Limb (tissue), 2 donors: ENCODE data around the gene ADTRP.
"Not testable (repeated sequence)": the region's sequence is repeated elsewhere in the genome, so short reads cannot be mapped to it uniquely, and the experiment has no call there.

Experiments used
- DNase-seq, 2 donors: peaks; one replicate each; pipeline ENCODE4 v3.0.0-alpha.2; 2016; ENCODE audit errors: extremely low spot score in 2 of 2

Gene ADTRP

GRCh38 chr6:11803591-11803971, 25.0 kb upstream of the ADTRP start:
- no peak for DNase-seq

- DNase-seq = no peak
Measured at GRCh38 chr6:11802886-11803590, 24.4 kb upstream of the ADTRP start.

DNA sequence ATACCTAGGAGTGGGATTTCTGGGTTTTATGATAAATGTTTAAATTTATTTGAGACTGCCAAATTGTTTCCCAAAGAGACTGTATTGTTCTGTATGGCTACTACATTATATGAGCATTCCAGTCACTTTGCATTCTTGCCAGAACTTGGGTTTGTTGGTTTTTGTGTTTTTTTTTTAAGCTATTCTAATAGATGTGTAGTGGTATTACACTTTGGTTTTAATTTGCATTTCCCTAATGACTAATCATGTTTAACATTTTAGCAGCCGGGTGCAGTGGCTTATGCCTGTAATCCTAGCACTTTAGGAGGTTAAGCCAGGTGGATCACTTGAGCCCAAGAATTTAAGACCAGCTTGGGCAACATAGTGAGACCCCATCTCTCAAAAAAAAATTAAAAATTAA, 21.9 kb upstream of the ADTRP start:
- DNase-seq = not testable (repeated sequence)

DNA sequence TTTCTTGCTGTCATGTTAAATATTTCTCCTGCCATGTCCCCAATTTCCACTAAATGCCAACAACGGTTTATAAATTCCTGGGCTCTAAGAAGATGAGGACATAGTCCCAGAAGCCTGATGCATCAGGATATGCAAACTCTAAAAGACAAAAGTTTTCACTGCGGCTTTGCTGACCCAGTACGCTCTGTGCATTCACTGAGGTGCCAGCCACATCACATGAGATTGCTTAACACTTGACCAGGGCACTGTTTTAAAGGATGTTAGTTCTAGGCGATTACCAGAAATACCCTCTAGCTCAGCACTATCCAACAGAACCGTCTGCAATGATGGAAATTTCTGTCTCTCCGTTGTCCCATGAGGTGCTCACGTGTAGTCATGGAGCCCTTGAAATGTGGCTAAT, 19.9 kb upstream of the ADTRP start:
- DNase-seq = no peak

GRCh38 chr6:11798096-11798495, 19.5 kb upstream of the ADTRP start:
- DNase-seq = no peak

DNA sequence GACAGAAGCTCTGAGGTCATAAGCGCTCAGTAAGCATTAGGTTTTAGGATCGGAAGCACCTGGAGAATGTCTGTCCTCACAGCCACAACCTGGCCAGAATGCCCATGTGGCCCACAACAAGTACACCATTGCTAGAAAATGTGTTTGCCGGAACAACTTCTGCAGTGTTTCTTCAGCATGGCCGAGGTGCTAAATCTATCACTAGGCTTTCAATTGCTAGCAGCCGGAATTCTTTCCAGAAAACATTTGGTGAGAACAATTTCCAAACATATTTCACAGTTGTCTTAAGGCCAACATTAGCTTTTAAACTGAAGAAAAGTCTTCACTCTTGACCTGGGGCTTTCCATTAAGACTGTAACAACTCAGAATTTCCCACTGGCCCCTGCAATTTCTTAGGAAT, 18.2 kb upstream of the ADTRP start:
- no peak for DNase-seq

- no peak for DNase-seq
Measured at GRCh38 chr6:11795403-11795802, 16.8 kb upstream of the ADTRP start.

DNA sequence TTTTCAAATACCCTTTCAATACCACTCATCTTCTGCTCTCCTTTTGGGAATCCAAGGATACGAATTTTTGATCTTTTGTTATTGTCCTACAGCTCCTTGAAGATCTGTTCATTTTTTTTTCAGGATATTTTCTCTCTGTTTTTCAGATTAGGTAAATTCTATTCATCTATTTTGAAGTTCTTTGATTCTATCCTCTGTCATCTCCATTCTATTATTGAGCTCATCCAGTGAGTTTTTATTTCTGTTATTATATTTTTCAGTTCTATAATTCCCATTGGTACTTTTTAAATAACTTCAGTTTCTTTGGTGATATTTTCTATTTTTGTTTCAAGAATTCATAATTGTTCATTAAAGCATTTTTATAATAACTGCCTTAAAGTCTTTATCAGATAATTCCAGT, 14.7 kb upstream of the ADTRP start:
- no peak for DNase-seq

DNA sequence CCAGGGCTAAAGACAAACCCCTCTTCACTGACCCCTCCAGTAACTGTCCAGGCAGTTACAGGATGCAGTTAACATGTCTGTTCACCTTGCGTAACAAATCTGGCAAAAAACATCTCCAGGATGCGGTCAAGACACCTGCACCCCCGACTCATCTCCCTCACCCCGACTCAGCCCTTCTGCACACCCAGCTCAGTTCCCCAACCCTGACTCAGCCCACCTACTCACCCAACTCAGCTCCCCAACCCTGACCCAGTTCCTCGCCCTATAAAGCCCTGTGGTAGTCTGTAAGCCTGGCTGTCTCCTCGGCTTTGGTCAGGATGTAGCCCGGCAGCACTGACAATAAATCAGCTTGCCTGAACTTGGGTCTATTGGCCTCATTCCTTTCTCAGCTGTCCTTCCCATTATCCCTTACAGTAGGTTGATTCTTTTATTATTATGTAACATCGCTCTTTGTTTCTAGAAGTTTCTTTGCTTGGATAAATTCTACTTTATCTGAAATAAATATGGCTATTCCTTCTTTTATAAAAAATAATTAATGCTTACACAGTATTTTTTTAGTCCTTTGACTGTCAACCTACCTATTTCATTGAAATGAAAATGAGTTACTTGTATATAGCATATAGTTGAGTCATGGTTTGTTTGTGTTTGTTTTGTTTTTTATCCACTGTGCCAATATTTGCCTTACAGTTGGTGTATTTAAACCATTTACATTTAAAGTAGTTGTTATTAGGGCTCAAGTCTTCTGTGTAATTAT, 12.9 kb upstream of the ADTRP start:
- DNase-seq = no peak

DNA sequence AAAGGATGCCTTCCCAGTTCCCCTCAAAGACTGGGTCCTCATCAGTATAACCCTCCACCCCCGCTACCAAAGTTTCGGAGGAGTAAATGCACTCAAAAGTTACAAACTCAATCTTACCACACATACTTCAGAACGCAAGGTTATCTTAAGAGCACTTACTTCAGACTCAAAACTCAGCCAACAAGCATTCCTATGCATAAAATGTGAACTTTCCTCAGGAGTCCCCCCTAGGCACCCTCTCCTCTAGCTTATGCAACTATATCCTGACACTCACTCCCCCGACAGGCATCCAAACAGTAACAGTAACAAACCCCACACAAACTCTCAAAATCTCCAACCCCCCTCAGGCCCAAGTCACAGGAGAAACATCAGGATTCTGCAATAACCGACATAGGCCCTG, 11.1 kb upstream of the ADTRP start:
- no peak for DNase-seq

DNA sequence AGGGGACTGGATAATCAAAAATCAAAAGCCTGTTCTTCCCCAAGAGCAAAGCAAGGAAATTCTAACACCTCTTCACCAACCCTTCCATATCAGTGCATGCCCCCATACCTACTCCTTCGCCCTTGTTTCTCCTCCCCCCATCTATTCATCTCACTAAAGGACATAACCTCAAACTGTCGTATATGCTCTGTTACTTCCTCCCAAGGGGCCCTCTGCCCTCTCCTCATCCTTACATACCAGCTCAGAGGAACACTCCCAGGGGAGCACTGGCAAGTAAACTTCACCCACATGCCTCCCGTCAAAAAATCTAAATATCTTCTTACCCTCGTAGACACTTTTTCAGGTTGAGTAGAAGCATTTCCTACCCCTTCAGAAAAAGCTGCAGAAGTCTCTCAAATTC, 9.4 kb upstream of the ADTRP start:
- no peak for DNase-seq

- DNase-seq = no peak
Measured at GRCh38 chr6:11785774-11786579, 7.4 kb upstream of the ADTRP start.

DNA sequence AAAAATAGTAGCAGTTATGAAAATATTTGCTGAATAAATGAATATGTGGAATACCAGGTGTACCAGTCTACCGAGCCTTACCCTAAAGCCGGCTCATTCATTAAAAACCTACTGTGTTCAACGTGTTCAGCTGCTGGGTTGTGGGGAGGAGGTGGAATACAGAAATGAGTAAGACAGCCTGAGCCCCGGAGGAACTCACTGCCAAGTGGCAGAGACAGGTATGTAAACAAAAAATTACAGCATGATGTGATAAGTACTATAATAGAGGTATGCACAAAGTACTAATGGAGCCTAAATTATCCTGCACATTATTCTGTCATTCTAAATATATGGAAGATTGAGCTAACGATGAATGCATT, 6.8 kb upstream of the ADTRP start:
- no peak for DNase-seq

GRCh38 chr6:11784341-11784740, 5.7 kb upstream of the ADTRP start:
- no peak for DNase-seq

GRCh38 chr6:11783524-11784064, 5.0 kb upstream of the ADTRP start:
- DNase-seq = no peak

DNA sequence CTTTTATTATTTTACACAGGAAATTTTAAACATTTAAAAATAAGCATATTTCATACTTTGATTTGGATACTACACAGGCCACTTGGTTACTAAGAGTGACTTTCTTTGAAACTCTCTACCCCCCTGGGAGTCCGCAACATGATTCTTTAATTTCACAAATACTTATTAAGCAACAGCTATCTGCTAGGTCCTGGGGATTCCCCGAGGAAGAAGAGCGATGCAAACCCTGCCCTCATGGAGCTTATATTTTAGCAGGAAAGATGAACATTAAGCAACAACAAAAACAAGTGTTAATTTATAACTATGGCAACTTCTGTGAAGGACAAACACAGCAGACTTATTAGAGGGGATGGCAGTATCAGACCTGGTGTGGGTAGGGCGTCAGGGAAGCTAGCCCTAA, 3.9 kb upstream of the ADTRP start:
- no peak for DNase-seq

DNA sequence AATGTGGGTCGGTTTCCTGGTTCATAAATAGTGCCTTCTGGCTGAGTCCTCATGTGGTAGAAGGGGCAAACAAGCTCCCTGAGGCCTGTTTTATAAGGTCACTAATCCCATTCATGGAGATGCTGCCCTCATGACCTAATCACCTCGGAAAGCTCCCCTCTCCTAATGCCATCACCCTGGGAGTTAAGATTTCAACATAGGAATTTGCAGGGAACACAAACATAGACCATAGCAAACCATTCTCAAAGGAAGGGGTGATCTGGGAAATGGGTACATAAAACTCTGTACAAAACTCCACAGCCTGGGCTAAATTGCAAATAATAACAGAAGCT, 1.5 kb upstream of the ADTRP start:
- no peak for DNase-seq

DNA sequence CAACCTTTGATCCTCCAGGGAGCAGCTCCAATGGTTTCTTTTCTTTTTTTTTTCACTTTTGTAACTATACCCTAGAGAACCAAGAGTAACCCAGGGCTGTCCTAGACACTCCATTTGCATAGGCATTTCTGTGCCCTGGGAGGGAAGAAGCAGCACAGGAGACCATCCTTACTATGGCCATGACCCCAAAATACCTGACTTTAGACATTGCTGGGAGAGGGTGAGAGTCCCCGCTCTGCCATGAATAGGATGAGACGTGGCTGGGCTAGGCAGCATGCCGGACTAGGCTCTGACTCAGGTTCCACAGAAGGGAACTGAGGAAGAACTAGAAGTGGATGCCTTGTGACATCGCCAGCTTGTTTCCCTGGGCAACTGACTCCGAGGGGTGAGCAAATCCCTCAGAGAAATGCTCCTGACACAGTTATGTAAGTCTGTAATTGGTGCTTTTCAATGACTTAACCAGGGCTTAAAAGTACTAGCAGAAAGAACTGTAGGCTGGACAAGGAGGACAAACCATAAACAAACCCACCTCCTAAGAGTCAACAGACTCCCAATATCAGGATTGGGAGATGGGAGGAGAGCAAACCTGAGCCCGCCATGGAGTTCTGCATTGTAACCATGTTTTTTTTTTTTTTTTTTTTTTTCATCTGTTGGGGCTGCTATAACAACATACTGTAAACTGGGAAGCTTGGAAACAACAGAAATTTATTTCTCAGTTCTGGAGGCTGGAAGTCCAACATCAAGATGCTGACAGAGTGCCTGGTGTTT, 910 bp upstream of the ADTRP start:
- no peak for DNase-seq

GRCh38 chr6:11778036-11778435, 567 bp downstream of the ADTRP start:
- no peak for DNase-seq

- DNase-seq = no peak
Measured at GRCh38 chr6:11775791-11776409, 2.7 kb downstream of the ADTRP start.

DNA sequence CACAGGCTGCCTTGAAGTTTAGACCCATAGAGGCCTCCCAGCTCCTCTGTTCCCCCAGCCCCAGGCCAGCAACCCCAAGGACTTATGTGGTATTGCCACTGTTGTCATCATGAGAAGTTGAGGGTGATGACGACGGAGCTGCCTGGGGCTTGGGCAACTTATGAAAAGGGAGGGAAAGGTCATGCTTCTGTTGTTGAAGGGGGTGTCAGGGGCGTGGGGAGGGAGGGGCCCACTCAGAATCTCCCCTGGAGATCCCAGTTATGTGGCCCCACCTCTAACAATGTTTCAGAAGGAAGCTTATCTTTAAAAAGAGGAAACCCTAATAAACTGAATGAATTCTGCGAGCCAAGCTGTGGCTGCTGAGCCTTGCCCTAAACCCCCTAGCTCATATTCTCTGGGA, 4.2 kb downstream of the ADTRP start:
- DNase-seq = no peak
